Breast epithelium (tissue), 4 donors: ENCODE results near the gene KRTAP4-11. TPM values are rescaled to one million over a fixed set of nuclear protein-coding genes. Genes with fewer than 3 reads are reported as not detected.
"Not testable (repeated sequence)": the region's sequence is repeated elsewhere in the genome, so short reads cannot be mapped to it uniquely, and the experiment has no call there.

Experiments
- DNase-seq, 2 donors: peaks; one replicate each; pipeline ENCODE4 v3.0.0-alpha.2; 2019; ENCODE audit warnings: low spot score in 2 of 2
- H3K27ac ChIP-seq, 2 donors: fragments of 200-600 bp; sonication (generic) in 1 of 2; one replicate each; pipeline ENCODE4 v1.5.1; 2016 to 2019; ENCODE audit warnings: mild to moderate bottlenecking in 1 of 2
- H3K27me3 ChIP-seq, 2 donors: fragments of 200-600 bp; sonication (generic) in 1 of 2; one replicate each; pipeline versions ENCODE4 v1.5.1 to v1.6.0; 2017 to 2019; ENCODE audit warnings: control low read depth in 1 of 2, mild to moderate bottlenecking in 1 of 2
- H3K36me3 ChIP-seq: fragments of 200-600 bp; one replicate; pipeline ENCODE4 v1.5.1; 2019
- H3K4me1 ChIP-seq, 2 donors: fragments of 200-600 bp; sonication (generic); one replicate each; pipeline ENCODE4 v1.5.1; 2016 to 2019; ENCODE audit warnings: control low read depth in 1 of 2
- H3K4me3 ChIP-seq, 3 donors: fragments of 200-600 bp; sonication (generic); 1 replicate in 2 of 3; 2 replicates in 1 of 3; pipeline ENCODE4 v1.5.1; 2016 to 2019; ENCODE audit warnings: mild to moderate bottlenecking in 3 of 3, moderate library complexity in 2 of 3
- H3K9me3 ChIP-seq, 2 donors: fragments of 200-600 bp; sonication (generic) in 1 of 2; one replicate each; pipeline ENCODE4 v1.5.1; 2016 to 2019; ENCODE audit warnings: control low read depth in 1 of 2
- POLR2A ChIP-seq: fragments of 450-650 bp; IDR thresholded peaks from one replicate; pipeline ENCODE4 v1.6.1; 2016; ENCODE audit warnings: antibody characterized with exemption, mild to moderate bottlenecking, moderate library complexity
- POLR2AphosphoS5 ChIP-seq, 3 donors: sonication (generic); formaldehyde crosslinking; IDR thresholded peaks; one replicate each; pipeline ENCODE4 v1.6.1; 2017; ENCODE audit warnings: antibody characterized with exemption in 3 of 3
- intact Hi-C: fragments of 100-400 bp; cut with DNase I; formaldehyde crosslinking; loops from one replicate; pipeline ENCODE4 v1.15.1; 2023; ENCODE audit warnings: low total_unique reads
- total RNA-seq, 3 donors: library from RNA; depleted of rRNA; stranded (reverse); fragments of >200 nt; gene quantifications; one replicate each; pipeline ENCODE4 v1.1.0, GENCODE V29; 2016
- TF ChIP-seq, protein P1 (sequence below), 3 donors: fragments of 450-650 bp; IDR thresholded peaks; one replicate each; pipeline ENCODE4 v1.5.1; 2016 to 2017; ENCODE audit warnings: antibody characterized with exemption in 3 of 3, mild to moderate bottlenecking in 3 of 3, moderate library complexity in 3 of 3

KRTAP4-11 gene
- total RNA-seq, 3 donors from 2014 or later, result not detected

DNA sequence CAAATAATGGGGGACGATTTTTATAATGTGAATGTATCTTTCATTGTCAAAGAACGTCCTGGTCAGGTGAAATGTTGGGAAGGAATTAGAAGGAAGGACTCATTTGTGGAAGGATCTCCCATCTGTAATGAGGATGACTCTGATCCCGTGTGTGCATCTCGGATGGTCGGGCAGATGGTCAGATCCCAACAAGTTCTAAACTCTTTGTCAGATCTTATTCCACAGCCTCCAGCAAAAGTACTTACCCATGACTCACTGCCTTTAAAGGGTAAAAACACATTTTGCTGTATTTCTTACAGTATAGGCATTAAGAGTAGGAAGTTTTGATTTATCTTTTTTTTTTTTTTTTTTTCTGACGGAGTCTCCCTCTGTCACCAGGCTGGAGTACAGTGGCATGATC is 19.7 kb downstream of the KRTAP4-11 start:
- no peaks in the 10 kb centered on the region for H3K27me3 ChIP-seq
- no peaks in the 10 kb centered on the region for H3K9me3 ChIP-seq
- no peaks in the 10 kb centered on the region for H3K4me1 ChIP-seq
- H3K36me3 ChIP-seq, result no peaks in the 10 kb centered on the region
- H3K27ac ChIP-seq, result no peak overlapping the region
- TF ChIP-seq POLR2A (no peak), POLR2AphosphoS5 (IDR thresholded peaks at IDR 0.05) (no peak)
- TF ChIP-seq, protein P1, sequence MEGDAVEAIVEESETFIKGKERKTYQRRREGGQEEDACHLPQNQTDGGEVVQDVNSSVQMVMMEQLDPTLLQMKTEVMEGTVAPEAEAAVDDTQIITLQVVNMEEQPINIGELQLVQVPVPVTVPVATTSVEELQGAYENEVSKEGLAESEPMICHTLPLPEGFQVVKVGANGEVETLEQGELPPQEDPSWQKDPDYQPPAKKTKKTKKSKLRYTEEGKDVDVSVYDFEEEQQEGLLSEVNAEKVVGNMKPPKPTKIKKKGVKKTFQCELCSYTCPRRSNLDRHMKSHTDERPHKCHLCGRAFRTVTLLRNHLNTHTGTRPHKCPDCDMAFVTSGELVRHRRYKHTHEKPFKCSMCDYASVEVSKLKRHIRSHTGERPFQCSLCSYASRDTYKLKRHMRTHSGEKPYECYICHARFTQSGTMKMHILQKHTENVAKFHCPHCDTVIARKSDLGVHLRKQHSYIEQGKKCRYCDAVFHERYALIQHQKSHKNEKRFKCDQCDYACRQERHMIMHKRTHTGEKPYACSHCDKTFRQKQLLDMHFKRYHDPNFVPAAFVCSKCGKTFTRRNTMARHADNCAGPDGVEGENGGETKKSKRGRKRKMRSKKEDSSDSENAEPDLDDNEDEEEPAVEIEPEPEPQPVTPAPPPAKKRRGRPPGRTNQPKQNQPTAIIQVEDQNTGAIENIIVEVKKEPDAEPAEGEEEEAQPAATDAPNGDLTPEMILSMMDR (IDR thresholded peaks at IDR 0.05), result no peak
- H3K4me3 ChIP-seq, result no peak overlapping the region
- intact Hi-C loops, result no loop called here
- no peak for DNase-seq

DNA sequence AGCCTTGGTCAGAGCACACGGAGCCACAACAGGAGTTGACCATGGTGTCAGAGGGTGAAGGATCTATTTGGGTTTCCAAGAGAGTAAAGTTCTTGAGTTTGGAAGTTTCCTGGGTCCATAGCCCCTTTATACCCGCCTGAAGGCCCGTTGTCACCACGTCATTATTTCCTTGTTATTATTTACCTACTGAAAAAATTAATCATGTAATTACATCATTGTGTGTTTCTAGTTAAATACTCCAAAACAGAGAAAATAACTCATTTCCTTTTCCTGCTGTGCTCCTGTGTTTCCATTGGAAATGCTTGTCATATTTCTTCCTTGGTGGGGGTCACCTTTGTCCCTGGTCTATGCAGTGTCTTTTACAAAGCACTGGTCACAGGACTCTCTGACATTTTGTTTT is 20.1 kb downstream of the KRTAP4-11 start, which contains the start of gene KRTAP4-8:
Gene KRTAP4-8 (minus strand): TSS at position 101 of the 400 bp plus-strand sequence. CDS start 58 bp downstream, at position 43.
- Histone ChIP-seq H3K9me3 (no peaks in the 10 kb centered on the region), H3K4me3 (no peak within 1 kb of the TSS), H3K27me3 (no peaks in the 10 kb centered on the region), H3K4me1 (no peaks in the 10 kb centered on the region), H3K27ac (no peak within 1 kb of the TSS), H3K36me3 (no peaks in the 10 kb centered on the region)
- intact Hi-C loops, result no loop called here
- DNase-seq, result no peak
- no peak for TF ChIP-seq POLR2A
- TF ChIP-seq POLR2AphosphoS5 (IDR thresholded peaks at IDR 0.05), result no peak
- TF ChIP-seq, protein P1 (IDR thresholded peaks at IDR 0.05), result no peak

DNA sequence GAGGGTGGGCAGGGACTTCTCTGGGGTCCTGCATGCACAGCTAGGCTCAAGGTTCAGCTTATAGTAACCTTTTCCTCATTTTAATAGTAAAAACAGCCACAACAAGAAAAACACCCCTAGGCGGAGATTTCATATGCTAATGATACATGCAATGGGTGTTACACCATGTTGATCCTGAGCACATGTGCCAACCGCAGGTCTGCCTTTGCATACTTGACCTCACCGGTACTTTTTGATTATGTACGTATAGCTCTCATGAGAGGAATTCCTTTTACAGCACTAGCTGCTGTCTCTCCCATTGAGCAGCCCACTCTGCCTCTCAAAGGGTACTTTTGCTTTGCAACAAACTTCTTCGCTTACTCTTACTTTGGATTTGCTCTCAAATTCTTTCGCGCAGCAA is 22.1 kb downstream of the KRTAP4-11 start:
- intact Hi-C loops, result no loop called here
- Histone ChIP-seq H3K4me1 (no peaks in the 10 kb centered on the region), H3K27ac (no peak overlapping the region), H3K36me3 (no peaks in the 10 kb centered on the region), H3K27me3 (no peaks in the 10 kb centered on the region), H3K9me3 (no peaks in the 10 kb centered on the region), H3K4me3 (no peak overlapping the region)
- TF ChIP-seq POLR2A (no peak), POLR2AphosphoS5 (IDR thresholded peaks at IDR 0.05) (no peak)
- TF ChIP-seq, protein P1 (IDR thresholded peaks at IDR 0.05), result no peak
- no peak for DNase-seq

- H3K36me3 ChIP-seq, intact Hi-C loops, H3K4me3 ChIP-seq, H3K4me1 ChIP-seq, H3K27ac ChIP-seq, DNase-seq, H3K9me3 ChIP-seq, H3K27me3 ChIP-seq: not testable (repeated sequence)
These were observed 29.3 kb downstream of the KRTAP4-11 start for GRCh38 chr17:41088760-41089352.

DNA sequence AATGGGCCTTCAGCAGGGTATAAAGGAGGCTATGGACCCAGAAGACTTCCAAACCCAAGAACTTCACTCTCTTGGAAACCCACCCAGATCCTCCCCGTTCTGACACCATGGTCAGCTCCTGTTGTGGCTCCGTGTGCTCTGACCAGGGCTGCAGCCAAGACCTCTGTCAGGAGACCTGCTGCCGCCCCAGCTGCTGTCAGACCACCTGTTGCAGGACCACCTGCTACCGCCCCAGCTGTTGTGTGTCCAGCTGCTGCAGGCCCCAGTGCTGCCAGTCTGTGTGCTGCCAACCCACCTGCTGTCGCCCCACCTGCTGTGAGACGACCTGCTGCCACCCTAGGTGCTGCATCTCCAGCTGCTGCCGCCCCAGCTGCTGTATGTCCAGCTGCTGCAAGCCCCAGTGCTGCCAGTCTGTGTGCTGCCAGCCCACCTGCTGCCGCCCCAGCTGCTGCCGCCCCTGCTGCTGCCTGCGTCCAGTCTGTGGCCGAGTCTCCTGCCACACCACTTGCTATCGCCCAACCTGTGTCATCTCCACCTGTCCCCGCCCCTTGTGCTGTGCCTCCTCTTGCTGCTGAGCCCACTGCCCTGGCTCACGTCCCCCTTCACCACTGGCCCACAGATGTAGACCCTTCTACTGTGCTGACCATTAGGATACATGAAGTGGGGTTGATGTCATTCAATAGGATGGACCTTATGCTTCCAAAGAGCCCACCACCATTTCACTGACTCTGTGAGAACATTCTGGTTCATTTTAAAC is 33.9 kb downstream of the KRTAP4-11 start, which contains the start of gene KRTAP4-7:
Gene KRTAP4-7 (plus strand): TSS at position 51 of the 757 bp plus-strand sequence. CDS start 57 bp downstream, at position 108.
- H3K9me3 ChIP-seq, H3K27ac ChIP-seq, H3K4me3 ChIP-seq, H3K4me1 ChIP-seq, H3K36me3 ChIP-seq, H3K27me3 ChIP-seq, DNase-seq, intact Hi-C loops: not testable (repeated sequence)

GRCh38 chr17:41083427-41083826 is 34.7 kb downstream of the KRTAP4-11 start:
- H3K4me3 ChIP-seq, DNase-seq, H3K9me3 ChIP-seq, H3K27ac ChIP-seq, intact Hi-C loops, H3K4me1 ChIP-seq, H3K27me3 ChIP-seq, H3K36me3 ChIP-seq: not testable (repeated sequence)
